A549 (cell line): ENCODE measurements around the gene SCNN1B. TPM values are rescaled to one million over a fixed set of nuclear protein-coding genes. Genes with fewer than 3 reads are reported as not detected.

Experiments
- ATAC-seq, 2 experiments: fragments of 200-7000 bp in 1 of 2; fragments of >200 bp in 1 of 2; cut with Nextera tagmentation in 1 of 2; cut with Tn5 transposase in 1 of 2; 3 replicates each; pipeline versions ENCODE4 v1.8.0 to v1.9.1; 2018 to 2020; ENCODE audit warnings: mild to moderate bottlenecking in 1 of 2, moderate library complexity in 1 of 2
- CTCF ChIA-PET: fragments of 300-600 bp; sonication (Branson Sonifier 250); formaldehyde crosslinking; extraction: SDS; loops from one replicate; lab custom pipeline; 2021; ENCODE audit warnings: antibody characterized with exemption, inconsistent platforms; lab: Yijun Ruan, JAX
- POLR2A ChIA-PET: fragments of 350-600 bp; formaldehyde crosslinking; extraction: SDS; loops from one replicate; lab custom pipeline; 2021; ENCODE audit warnings: antibody characterized with exemption, inconsistent platforms; lab: Yijun Ruan, JAX
- DNase-seq, 2 experiments: peaks; one replicate each; pipeline versions ENCODE4 v3.0.0 to v3.0.0-alpha.2; 2011 to 2016; ENCODE audit warnings: low read depth in 1 of 2, low spot score in 1 of 2
- FAIRE-seq: peaks from 2 replicates; lab custom pipeline; 2011; peaks lifted over from hg19 to GRCh38; lab: Jason Lieb, UNC
- H3K27ac ChIP-seq, 2 experiments: fragments of >200 bp; sonication (Bioruptor Twin); formaldehyde crosslinking; 3 replicates each; pipeline ENCODE4 v1.5.1; 2016 to 2017
- H3K4me1 ChIP-seq: fragments of >200 bp; sonication (Bioruptor Twin); formaldehyde crosslinking; 3 replicates; pipeline ENCODE4 v1.6.1; 2016
- H3K4me2 ChIP-seq: fragments of >200 bp; sonication (Bioruptor Twin); formaldehyde crosslinking; 3 replicates; pipeline ENCODE4 v1.6.1; 2016
- H3K4me3 ChIP-seq: fragments of >200 bp; sonication (Bioruptor Twin); formaldehyde crosslinking; 3 replicates; pipeline ENCODE4 v1.5.1; 2016
- H3K9me3 ChIP-seq: fragments of >200 bp; sonication (Bioruptor Twin); formaldehyde crosslinking; 3 replicates; pipeline ENCODE4 v1.6.1; 2016
- BHLHE40 ChIP-seq: IDR thresholded peaks from 2 replicates; pipeline ENCODE4 v1.6.1; 2012; ENCODE audit warnings: low read depth, low read length, inconsistent platforms
- EHMT2 ChIP-seq: fragments of 200-600 bp; sonication (generic); IDR thresholded peaks from 2 replicates; pipeline ENCODE4 v1.6.1; 2016; ENCODE audit warnings: antibody characterized with exemption, low read depth, mild to moderate bottlenecking, moderate library complexity
- FOXS1 ChIP-seq: fragments of 250-450 bp; sonication (Bioruptor Pico); IDR thresholded peaks from 2 replicates; pipeline ENCODE4 v1.5.0; 2020; ENCODE audit warnings: mild to moderate bottlenecking, moderate library complexity
- GATA3 ChIP-seq: IDR thresholded peaks from 2 replicates; pipeline ENCODE4 v1.6.1; 2012; ENCODE audit warnings: borderline replicate concordance
- JUNB ChIP-seq: fragments of >200 bp; sonication (Bioruptor Twin); formaldehyde crosslinking; IDR thresholded peaks from 2 replicates; pipeline ENCODE4 v1.6.1; 2016
- MAFK ChIP-seq: fragments of 450-650 bp; IDR thresholded peaks from 2 replicates; pipeline ENCODE4 v1.6.1; 2014; ENCODE audit not compliant: partially characterized antibody
- MYC ChIP-seq: IDR thresholded peaks from 2 replicates; pipeline ENCODE4 v1.6.1; 2012; ENCODE audit warnings: mild to moderate bottlenecking, inconsistent platforms, low read length, improper control_type of control experiment, borderline replicate concordance
- NFE2L2 ChIP-seq: fragments of 150-350 bp; conservative IDR thresholded peaks from 2 replicates; pipeline ENCODE4 v1.6.1; 2014; ENCODE audit warnings: low read length
- PHF8 ChIP-seq: fragments of 200-600 bp; sonication (generic); IDR thresholded peaks from 2 replicates; pipeline ENCODE4 v1.6.1; 2016; ENCODE audit warnings: low read depth, mild to moderate bottlenecking, antibody characterized with exemption, moderate library complexity, borderline replicate concordance
- POLR2A ChIP-seq: IDR thresholded peaks from 2 replicates; pipeline ENCODE4 v1.6.1; 2012; ENCODE audit warnings: mild to moderate bottlenecking, low read length
- POLR2AphosphoS2 ChIP-seq: conservative IDR thresholded peaks from 2 replicates; pipeline ENCODE4 v1.6.1; 2012; ENCODE audit warnings: low read length, improper control_type of control experiment, inconsistent platforms
- RNF2 ChIP-seq: fragments of 200-600 bp; sonication (generic); IDR thresholded peaks from 2 replicates; pipeline ENCODE4 v1.6.1; 2016; ENCODE audit warnings: low read depth, mild to moderate bottlenecking, antibody characterized with exemption, moderate library complexity, borderline replicate concordance
- SMC3 ChIP-seq: fragments of >200 bp; sonication (Bioruptor Twin); formaldehyde crosslinking; IDR thresholded peaks from 3 replicates; pipeline ENCODE4 v1.6.1; 2018; ENCODE audit warnings: inconsistent platforms
- TP53 ChIP-seq: fragments of 250-450 bp; sonication (Bioruptor Pico); IDR thresholded peaks from 2 replicates; pipeline ENCODE4 v1.5.0; 2021; ENCODE audit warnings: mild to moderate bottlenecking, moderate library complexity
- ZC3H11A ChIP-seq: fragments of 450-650 bp; IDR thresholded peaks from 2 replicates; pipeline ENCODE4 v1.6.1; 2014; ENCODE audit warnings: antibody characterized with exemption, mild to moderate bottlenecking
- WGBS: methylation state at CpG from one replicate; pipeline ENCODE4 v1.1.6; 2017; ENCODE audit errors: missing lambda C conversion rate; 5-methylcytosine and 5-hydroxymethylcytosine counted together
- polyA plus RNA-seq, 4 experiments: library from polyadenylated mRNA; depleted of rRNA in 3 of 4; stranded (reverse); fragments of >200 nt; fragmentation: RNase III in 1 of 4; extraction: RNeasy Plus Mini Kit Qiagen cat#74134 plus additional on column Dnase treatment in 1 of 4; gene quantifications; 2 replicates in 3 of 4; 3 replicates in 1 of 4; pipeline ENCODE4 v1.2.3, GENCODE V29; 2011 to 2017
- TF ChIP-seq, protein P1 (sequence below): fragments of >200 bp; sonication (Bioruptor Twin); formaldehyde crosslinking; IDR thresholded peaks from 2 replicates; pipeline ENCODE4 v1.6.1; 2016
- TF ChIP-seq, protein P2 (sequence below): IDR thresholded peaks from 2 replicates; pipeline ENCODE4 v1.6.1; 2012
- TF ChIP-seq, protein P3 (sequence below): fragments of 150-350 bp; IDR thresholded peaks from 2 replicates; pipeline ENCODE4 v1.6.1; 2014; ENCODE audit warnings: low read depth, mild to moderate bottlenecking, low read length
- TF ChIP-seq, protein P4 (sequence below): fragments of 250-450 bp; sonication (Bioruptor Pico); IDR thresholded peaks from 2 replicates; pipeline ENCODE4 v1.5.0; 2020; ENCODE audit warnings: low read depth, mild to moderate bottlenecking, moderate library complexity
- TF ChIP-seq, protein P5 (sequence below): fragments of >200 bp; sonication (Bioruptor Twin); formaldehyde crosslinking; IDR thresholded peaks from 3 replicates; pipeline ENCODE4 v1.5.1; 2016
- TF ChIP-seq, protein P6 (sequence below): fragments of 200-600 bp; sonication (generic); IDR thresholded peaks from 2 replicates; pipeline ENCODE4 v1.6.1; 2016; ENCODE audit warnings: antibody characterized with exemption, mild to moderate bottlenecking, moderate library complexity

The SCNN1B gene
- polyA plus RNA-seq, 2 of the 4 experiments (the other 2 are of a cell fraction), result 0.25 TPM; not detected in 1

DNA sequence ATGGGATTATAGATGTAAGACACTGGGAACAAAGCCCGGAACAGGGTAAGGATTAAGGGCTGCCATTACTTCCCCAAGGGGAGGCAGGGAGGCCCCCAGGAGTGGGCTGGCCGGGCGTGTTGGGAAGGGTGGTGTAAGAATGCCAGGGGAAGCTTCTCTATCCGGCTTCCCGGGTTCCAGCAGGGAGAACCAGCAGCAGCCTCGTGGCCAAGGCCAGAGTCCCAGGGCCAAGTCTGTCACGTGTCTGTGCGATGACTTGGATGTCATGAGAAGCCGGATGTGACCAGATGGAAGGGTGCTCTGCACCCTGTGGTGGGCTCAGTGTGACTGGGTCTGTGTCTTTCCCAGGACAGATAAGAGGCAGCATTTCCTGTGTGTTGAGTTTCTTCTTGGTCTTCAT, 52.1 kb downstream of the SCNN1B start:
- DNase-seq (no peak), FAIRE-seq (no peak), ATAC-seq (no peak)
- 82% methylated on average over 9 of the region's 9 CpGs for WGBS
- TF ChIP-seq BHLHE40, result no peak
- no peak for TF ChIP-seq NFE2L2
- TF ChIP-seq, protein P1, sequence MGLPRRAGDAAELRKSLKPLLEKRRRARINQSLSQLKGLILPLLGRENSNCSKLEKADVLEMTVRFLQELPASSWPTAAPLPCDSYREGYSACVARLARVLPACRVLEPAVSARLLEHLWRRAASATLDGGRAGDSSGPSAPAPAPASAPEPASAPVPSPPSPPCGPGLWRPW, result no peak
- no peak for TF ChIP-seq SMC3
- no peak for TF ChIP-seq ZC3H11A
- no peak for TF ChIP-seq POLR2AphosphoS2
- TF ChIP-seq TP53 (CRISPR knock-in tag), result no peak
- no peak for TF ChIP-seq POLR2A
- TF ChIP-seq, protein P2, sequence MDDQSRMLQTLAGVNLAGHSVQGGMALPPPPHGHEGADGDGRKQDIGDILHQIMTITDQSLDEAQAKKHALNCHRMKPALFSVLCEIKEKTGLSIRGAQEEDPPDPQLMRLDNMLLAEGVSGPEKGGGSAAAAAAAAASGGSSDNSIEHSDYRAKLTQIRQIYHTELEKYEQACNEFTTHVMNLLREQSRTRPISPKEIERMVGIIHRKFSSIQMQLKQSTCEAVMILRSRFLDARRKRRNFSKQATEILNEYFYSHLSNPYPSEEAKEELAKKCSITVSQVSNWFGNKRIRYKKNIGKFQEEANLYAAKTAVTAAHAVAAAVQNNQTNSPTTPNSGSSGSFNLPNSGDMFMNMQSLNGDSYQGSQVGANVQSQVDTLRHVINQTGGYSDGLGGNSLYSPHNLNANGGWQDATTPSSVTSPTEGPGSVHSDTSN, result no peak
- no peak for TF ChIP-seq MYC
- no peak for TF ChIP-seq MAFK
- TF ChIP-seq, protein P3, sequence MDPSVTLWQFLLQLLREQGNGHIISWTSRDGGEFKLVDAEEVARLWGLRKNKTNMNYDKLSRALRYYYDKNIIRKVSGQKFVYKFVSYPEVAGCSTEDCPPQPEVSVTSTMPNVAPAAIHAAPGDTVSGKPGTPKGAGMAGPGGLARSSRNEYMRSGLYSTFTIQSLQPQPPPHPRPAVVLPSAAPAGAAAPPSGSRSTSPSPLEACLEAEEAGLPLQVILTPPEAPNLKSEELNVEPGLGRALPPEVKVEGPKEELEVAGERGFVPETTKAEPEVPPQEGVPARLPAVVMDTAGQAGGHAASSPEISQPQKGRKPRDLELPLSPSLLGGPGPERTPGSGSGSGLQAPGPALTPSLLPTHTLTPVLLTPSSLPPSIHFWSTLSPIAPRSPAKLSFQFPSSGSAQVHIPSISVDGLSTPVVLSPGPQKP, result no peak
- no peak for TF ChIP-seq GATA3
- TF ChIP-seq EHMT2, result no peak
- no peak overlapping the region for H3K4me2 ChIP-seq
- no peak overlapping the region for H3K4me3 ChIP-seq
- H3K9me3 ChIP-seq, result no peaks in the 10 kb centered on the region
- H3K27ac ChIP-seq, result no peak overlapping the region
- H3K4me1 ChIP-seq, result no peaks in the 10 kb centered on the region
- CTCF ChIA-PET, result interaction anchor here (1.2 to 2.1 kb wide), 2 partner anchors 39 to 81 kb away, joined by 3 to 8 read pairs; no protein-coding TSS in a partner anchor
- POLR2A ChIA-PET, result no interaction called here

DNA sequence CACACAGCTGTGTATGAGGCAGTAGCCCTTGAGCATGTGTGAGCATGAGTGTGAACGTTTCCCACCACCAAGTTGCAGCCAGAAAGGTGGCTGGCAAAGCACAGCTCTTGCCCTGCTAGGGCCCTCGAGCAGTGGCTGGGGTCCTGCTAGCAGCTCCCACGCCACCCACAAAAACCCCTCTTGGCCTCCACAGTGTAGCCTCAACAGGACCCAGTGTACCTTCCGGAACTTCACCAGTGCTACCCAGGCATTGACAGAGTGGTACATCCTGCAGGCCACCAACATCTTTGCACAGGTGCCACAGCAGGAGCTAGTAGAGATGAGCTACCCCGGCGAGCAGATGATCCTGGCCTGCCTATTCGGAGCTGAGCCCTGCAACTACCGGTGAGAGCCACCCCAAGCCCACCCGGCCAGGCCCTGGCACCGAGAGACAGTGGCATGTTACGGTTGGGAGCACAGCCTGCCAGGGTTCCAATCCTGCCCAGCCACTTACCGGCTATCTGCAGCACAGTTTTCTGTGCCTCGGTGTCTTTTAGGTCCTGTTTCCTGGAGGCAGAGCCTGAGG, 53.1 kb downstream of the SCNN1B start:
- H3K4me2 ChIP-seq, result no peak overlapping the region
- H3K9me3 ChIP-seq, result no peaks in the 10 kb centered on the region
- no peaks in the 10 kb centered on the region for H3K4me1 ChIP-seq
- FAIRE-seq, result no peak
- ATAC-seq, result no peak; a peak in 1 of 6 replicates
- H3K4me3 ChIP-seq, result no peak overlapping the region
- DNase-seq, result no peak
- POLR2A ChIA-PET, result no interaction called here
- 69% methylated on average over 9 of the region's 13 CpGs for WGBS
- CTCF ChIA-PET, result interaction anchor here (0.9 to 2.1 kb wide), 3 partner anchors 9 to 80 kb away, joined by 3 to 8 read pairs (median 3); no protein-coding TSS in a partner anchor
- TF ChIP-seq JUNB (no peak), MYC (no peak), FOXS1 (CRISPR knock-in tag) (no peak), PHF8 (no peak), POLR2A (no peak), RNF2 (no peak)
- TF ChIP-seq, protein P4, sequence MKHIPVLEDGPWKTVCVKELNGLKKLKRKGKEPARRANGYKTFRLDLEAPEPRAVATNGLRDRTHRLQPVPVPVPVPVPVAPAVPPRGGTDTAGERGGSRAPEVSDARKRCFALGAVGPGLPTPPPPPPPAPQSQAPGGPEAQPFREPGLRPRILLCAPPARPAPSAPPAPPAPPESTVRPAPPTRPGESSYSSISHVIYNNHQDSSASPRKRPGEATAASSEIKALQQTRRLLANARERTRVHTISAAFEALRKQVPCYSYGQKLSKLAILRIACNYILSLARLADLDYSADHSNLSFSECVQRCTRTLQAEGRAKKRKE, result no peak
- TF ChIP-seq, protein P5, sequence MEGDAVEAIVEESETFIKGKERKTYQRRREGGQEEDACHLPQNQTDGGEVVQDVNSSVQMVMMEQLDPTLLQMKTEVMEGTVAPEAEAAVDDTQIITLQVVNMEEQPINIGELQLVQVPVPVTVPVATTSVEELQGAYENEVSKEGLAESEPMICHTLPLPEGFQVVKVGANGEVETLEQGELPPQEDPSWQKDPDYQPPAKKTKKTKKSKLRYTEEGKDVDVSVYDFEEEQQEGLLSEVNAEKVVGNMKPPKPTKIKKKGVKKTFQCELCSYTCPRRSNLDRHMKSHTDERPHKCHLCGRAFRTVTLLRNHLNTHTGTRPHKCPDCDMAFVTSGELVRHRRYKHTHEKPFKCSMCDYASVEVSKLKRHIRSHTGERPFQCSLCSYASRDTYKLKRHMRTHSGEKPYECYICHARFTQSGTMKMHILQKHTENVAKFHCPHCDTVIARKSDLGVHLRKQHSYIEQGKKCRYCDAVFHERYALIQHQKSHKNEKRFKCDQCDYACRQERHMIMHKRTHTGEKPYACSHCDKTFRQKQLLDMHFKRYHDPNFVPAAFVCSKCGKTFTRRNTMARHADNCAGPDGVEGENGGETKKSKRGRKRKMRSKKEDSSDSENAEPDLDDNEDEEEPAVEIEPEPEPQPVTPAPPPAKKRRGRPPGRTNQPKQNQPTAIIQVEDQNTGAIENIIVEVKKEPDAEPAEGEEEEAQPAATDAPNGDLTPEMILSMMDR, result no peak
- TF ChIP-seq, protein P6, sequence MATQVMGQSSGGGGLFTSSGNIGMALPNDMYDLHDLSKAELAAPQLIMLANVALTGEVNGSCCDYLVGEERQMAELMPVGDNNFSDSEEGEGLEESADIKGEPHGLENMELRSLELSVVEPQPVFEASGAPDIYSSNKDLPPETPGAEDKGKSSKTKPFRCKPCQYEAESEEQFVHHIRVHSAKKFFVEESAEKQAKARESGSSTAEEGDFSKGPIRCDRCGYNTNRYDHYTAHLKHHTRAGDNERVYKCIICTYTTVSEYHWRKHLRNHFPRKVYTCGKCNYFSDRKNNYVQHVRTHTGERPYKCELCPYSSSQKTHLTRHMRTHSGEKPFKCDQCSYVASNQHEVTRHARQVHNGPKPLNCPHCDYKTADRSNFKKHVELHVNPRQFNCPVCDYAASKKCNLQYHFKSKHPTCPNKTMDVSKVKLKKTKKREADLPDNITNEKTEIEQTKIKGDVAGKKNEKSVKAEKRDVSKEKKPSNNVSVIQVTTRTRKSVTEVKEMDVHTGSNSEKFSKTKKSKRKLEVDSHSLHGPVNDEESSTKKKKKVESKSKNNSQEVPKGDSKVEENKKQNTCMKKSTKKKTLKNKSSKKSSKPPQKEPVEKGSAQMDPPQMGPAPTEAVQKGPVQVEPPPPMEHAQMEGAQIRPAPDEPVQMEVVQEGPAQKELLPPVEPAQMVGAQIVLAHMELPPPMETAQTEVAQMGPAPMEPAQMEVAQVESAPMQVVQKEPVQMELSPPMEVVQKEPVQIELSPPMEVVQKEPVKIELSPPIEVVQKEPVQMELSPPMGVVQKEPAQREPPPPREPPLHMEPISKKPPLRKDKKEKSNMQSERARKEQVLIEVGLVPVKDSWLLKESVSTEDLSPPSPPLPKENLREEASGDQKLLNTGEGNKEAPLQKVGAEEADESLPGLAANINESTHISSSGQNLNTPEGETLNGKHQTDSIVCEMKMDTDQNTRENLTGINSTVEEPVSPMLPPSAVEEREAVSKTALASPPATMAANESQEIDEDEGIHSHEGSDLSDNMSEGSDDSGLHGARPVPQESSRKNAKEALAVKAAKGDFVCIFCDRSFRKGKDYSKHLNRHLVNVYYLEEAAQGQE, result no peak
- no peak overlapping the region for H3K27ac ChIP-seq
